ENCODE data around the gene PMM1. TPM values are rescaled to one million over a fixed set of nuclear protein-coding genes. Genes with fewer than 3 reads are reported as not detected.
A peak's percentile ranks its signal among the peaks of the same experiment; 100 is the strongest.

PMM1 gene
- total and polyA plus RNA-seq, 2 of the 13 experiments (the other 11 are each of a cell fraction or from before 2014, with no cell fraction given): 17.8 to 95.6 TPM

DNA sequence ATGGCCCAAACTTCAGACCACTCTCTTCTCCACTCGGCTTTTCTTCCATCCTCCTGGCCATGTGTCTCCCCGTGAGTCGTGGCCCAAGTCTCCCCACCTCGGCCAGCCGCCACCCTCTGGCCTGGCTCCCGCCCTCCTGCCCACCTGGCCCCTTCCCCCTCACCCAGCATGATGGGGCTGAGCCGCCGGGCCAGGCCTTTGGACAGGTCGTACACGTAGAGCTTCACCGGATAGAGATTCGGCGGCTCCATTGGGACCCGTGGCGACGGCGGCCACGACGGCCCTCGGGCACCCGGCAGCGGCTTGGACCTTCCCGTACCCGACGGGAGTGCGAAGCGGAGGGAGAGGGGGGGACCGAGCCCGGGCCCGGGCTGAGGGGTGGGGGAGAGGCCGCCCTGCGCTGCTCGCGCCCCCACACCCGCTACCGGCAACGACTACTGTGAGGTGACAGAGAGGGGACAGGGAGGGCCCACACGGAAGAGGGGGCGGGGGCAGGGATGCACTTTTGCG, 31.0 kb upstream of the PMM1 start, which contains the start of gene DESI1 (continued):
- TF ChIP-seq MYC (CRISPR knock-in tag; IDR thresholded peaks at IDR 0.05; ENCODE audit: borderline replicate concordance): peak; percentile 9; the same call in 1 of the 2 replicates
- no peak for TF ChIP-seq ZNF569 (CRISPR knock-in tag; IDR thresholded peaks at IDR 0.05; ENCODE audit: borderline replicate concordance)
- TF ChIP-seq USF2 (IDR thresholded peaks at IDR 0.05; ENCODE audit: low read depth, low read length): no peak
- no peak for TF ChIP-seq USF2 (CRISPR knock-in tag; IDR thresholded peaks at IDR 0.05; ENCODE audit: borderline replicate concordance)
- TF ChIP-seq SOX6 (IDR thresholded peaks at IDR 0.05): no peak
- peak; percentile 49; the same call in 1 of the 2 replicates for TF ChIP-seq SOX6 (CRISPR knock-in tag; IDR thresholded peaks at IDR 0.05)
- 0 out of 2 replicates have a peak, but pooled peaks have one; percentile 48 for TF ChIP-seq ZNF83 (CRISPR knock-in tag; IDR thresholded peaks at IDR 0.05; ENCODE audit: borderline replicate concordance)
- peak; percentile 66; the same call in 1 of the 2 replicates for TF ChIP-seq UBTF (CRISPR knock-in tag; IDR thresholded peaks at IDR 0.05)
- TF ChIP-seq GABPA (IDR thresholded peaks at IDR 0.05; ENCODE audit: low read depth, low read length): no peak
- no peak for TF ChIP-seq GABPA (CRISPR knock-in tag; IDR thresholded peaks at IDR 0.05; ENCODE audit: low read depth)
- TF ChIP-seq E2F2 (CRISPR knock-in tag; IDR thresholded peaks at IDR 0.05; ENCODE audit: borderline replicate concordance): no peak
- no peak for TF ChIP-seq ZNF605 (CRISPR knock-in tag; IDR thresholded peaks at IDR 0.05)
- TF ChIP-seq, protein P1, sequence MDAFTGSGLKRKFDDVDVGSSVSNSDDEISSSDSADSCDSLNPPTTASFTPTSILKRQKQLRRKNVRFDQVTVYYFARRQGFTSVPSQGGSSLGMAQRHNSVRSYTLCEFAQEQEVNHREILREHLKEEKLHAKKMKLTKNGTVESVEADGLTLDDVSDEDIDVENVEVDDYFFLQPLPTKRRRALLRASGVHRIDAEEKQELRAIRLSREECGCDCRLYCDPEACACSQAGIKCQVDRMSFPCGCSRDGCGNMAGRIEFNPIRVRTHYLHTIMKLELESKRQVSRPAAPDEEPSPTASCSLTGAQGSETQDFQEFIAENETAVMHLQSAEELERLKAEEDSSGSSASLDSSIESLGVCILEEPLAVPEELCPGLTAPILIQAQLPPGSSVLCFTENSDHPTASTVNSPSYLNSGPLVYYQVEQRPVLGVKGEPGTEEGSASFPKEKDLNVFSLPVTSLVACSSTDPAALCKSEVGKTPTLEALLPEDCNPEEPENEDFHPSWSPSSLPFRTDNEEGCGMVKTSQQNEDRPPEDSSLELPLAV (CRISPR knock-in tag; conservative IDR thresholded peaks at IDR 0.05; ENCODE audit: low read depth): no peak
- no peak for TF ChIP-seq YEATS2 (CRISPR knock-in tag; IDR thresholded peaks at IDR 0.05; ENCODE audit: borderline replicate concordance)
- TF ChIP-seq ZNF614 (CRISPR knock-in tag; IDR thresholded peaks at IDR 0.05; ENCODE audit: borderline replicate concordance): no peak
- TF ChIP-seq TEAD3 (CRISPR knock-in tag; optimal IDR thresholded peaks at IDR 0.05; ENCODE audit: borderline replicate concordance): no peak
- TF ChIP-seq ETV6 (CRISPR knock-in tag; conservative IDR thresholded peaks at IDR 0.05): peak; percentile 39; the same call in 1 of the 2 replicates
- 0 out of 2 replicates have a peak, but pooled peaks have one; percentile 35 for TF ChIP-seq FOXK1 (CRISPR knock-in tag; IDR thresholded peaks at IDR 0.05; ENCODE audit: borderline replicate concordance, low read depth)
- TF ChIP-seq MBD4 (IDR thresholded peaks at IDR 0.05; ENCODE audit: borderline replicate concordance, low read length): no peak
- TF ChIP-seq MEIS1 (CRISPR knock-in tag; IDR thresholded peaks at IDR 0.05; ENCODE audit: borderline replicate concordance): no peak

Data from HepG2 (cell line).